Astrocyte of the cerebellum (primary cell): ENCODE data around the gene PLOD2.

Experiments used
- DNase-seq: peaks from one replicate; pipeline ENCODE4 v3.0.0-alpha.2; 2011; ENCODE audit warnings: low read depth
- H3K4me3 ChIP-seq: 2 replicates; pipeline ENCODE4 v1.5.1; 2011; ENCODE audit warnings: mild to moderate bottlenecking, low read depth, low read length, moderate library complexity
- CTCF ChIP-seq: IDR thresholded peaks from 2 replicates; pipeline ENCODE4 v1.5.1; 2012; ENCODE audit warnings: low read length, low read depth, moderate library complexity, mild to moderate bottlenecking; ENCODE audit errors: missing control alignments
- in situ Hi-C: cut with HindIII; loops from 2 replicates; pipeline ENCODE4 v1.10.0; 2017; ENCODE audit warnings: low sequenced_read_pairs

PLOD2 gene

GRCh38 chr3:146091397-146091796 lies 69.6 kb downstream of the PLOD2 start:
- TF ChIP-seq CTCF = no peak
- in situ Hi-C loops = no loop called here
- no peak for DNase-seq
- H3K4me3 ChIP-seq = no peak overlapping the region

- no peak for DNase-seq
- in situ Hi-C loops = no loop called here
- H3K4me3 ChIP-seq = no peak overlapping the region
- no peak for TF ChIP-seq CTCF
Observed at GRCh38 chr3:146090521-146090920, 70.5 kb downstream of the PLOD2 start.

GRCh38 chr3:146088840-146089239 lies 72.1 kb downstream of the PLOD2 start:
- TF ChIP-seq CTCF = no peak
- no peak for DNase-seq
- no peak overlapping the region for H3K4me3 ChIP-seq
- in situ Hi-C loops = no loop called here

DNA sequence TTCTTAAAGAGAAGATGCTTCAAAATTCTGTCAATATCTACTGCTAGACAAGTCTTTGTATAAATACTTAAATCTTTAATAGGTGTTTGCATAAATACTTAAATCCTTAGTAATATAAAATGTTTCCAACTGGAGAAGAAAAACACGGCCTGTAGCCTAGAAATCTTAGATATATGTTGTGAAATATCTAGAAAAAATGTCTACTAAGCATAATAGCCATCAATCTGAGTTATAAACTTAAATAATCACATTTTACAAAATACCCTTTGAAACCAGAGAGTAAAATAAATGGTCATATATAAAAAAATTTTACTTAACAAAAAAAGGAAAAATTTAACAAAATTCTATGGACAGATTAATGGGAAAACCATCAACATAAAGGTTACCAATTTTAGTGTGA lies 73.9 kb downstream of the PLOD2 start:
- no peak for TF ChIP-seq CTCF
- H3K4me3 ChIP-seq = no peak overlapping the region
- in situ Hi-C loops = no loop called here

GRCh38 chr3:146086211-146086610 lies 74.8 kb downstream of the PLOD2 start:
- in situ Hi-C loops = no loop called here
- TF ChIP-seq CTCF = no peak
- H3K4me3 ChIP-seq = no peak overlapping the region
- no peak for DNase-seq

More for the DNA sequence above, 73.9 kb downstream of the PLOD2 start:
- DNase-seq = no peak

DNA sequence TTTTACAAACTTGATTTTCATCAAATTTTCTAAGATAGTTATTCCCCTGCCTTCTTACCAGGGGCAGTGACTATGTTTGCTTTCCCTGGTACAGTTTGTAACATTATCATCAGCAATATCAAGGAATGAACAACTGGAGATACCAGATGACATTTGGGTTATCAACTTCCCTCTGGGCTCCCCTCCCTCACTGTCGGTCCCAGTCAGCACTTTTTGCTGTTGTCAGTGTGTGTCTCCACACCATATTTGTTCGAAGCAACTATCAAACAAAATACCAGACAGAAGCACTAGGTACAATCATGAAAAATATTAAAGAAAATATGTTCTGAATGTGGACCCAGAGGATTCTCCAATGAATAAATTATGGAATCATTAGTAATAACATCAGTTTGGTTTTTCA lies 75.3 kb downstream of the PLOD2 start:
- no peak overlapping the region for H3K4me3 ChIP-seq
- DNase-seq = no peak
- TF ChIP-seq CTCF = no peak
- in situ Hi-C loops = no loop called here

DNA sequence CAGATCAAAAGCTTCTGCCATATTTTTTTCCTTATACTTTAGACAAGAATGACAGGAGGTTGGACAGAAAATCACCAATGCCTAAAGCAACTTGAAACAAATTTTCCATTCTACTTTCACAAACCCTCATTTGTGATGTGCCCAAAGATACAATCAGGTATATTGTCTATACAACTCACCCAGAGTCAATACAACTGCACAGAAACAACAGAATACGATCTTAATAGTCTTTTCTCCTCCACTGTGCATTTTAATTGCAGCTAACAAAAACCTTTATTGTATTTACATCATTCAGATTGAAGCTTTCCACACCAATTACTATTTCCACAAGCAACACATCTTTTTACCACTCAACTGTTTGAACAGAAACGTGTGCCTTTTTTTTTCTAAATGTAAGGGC lies 80.4 kb downstream of the PLOD2 start:
- H3K4me3 ChIP-seq = no peak overlapping the region
- DNase-seq = no peak
- in situ Hi-C loops = no loop called here
- no peak for TF ChIP-seq CTCF
